ENCODE measurements around the gene RAB11FIP4.

DNA sequence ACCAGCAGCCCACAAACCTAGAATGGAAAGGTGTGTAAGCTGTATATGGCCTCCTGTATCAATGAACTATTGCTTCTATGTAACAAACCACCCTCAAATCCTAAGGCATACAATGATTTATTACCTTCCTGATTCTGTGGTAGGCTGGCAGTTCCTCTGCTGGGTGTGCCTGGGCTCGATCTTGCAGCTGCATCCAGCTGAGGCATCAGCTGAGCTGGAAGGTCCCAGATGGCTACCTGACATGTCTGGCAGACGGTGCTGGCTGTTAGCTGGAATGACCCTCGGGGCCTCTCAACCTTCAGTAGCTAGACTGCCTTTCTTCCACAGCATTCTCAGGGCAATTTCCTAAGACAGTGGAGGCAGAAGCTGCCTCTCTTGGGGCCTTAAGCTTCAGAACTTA lies 152.7 kb downstream of the RAB11FIP4 start:
- TF ChIP-seq, protein P1, sequence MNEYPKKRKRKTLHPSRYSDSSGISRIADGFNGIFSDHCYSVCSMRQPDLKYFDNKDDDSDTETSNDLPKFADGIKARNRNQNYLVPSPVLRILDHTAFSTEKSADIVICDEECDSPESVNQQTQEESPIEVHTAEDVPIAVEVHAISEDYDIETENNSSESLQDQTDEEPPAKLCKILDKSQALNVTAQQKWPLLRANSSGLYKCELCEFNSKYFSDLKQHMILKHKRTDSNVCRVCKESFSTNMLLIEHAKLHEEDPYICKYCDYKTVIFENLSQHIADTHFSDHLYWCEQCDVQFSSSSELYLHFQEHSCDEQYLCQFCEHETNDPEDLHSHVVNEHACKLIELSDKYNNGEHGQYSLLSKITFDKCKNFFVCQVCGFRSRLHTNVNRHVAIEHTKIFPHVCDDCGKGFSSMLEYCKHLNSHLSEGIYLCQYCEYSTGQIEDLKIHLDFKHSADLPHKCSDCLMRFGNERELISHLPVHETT (CRISPR knock-in tag; conservative IDR thresholded peaks at IDR 0.05 in 1 of 2, IDR thresholded peaks at IDR 0.05 in 1 of 2): no peak
- TF ChIP-seq TAF1 (IDR thresholded peaks at IDR 0.05; ENCODE audit: control insufficient read depth, extremely low read depth, insufficient read depth, low read length, severe bottlenecking): no peak
- TF ChIP-seq NBN (IDR thresholded peaks at IDR 0.05; ENCODE audit: low read depth): no peak
- TF ChIP-seq ESRRA (IDR thresholded peaks at IDR 0.05; ENCODE audit: borderline replicate concordance, low read depth): no peak

Measured in K562 (cell line).